ENCODE results near the gene DOCK11.

DNA sequence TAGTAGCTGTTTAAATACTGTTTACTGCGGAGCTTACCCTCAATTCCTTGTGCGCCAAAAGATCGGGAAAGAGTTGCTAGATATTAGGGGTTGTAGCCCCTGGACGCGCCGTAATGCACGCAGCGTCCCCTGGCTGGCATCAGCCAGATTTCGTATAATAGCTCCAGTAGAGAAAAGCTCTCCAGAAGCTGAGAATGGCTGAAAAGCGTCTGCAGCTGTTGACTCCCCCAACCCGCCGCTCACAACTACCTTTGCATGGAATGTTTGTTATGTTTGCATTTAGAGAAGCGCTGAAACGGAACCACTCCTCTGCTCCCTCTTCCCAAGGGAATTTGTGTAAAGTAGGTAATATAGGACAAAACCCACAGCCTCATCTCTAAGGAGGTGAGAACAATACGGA lies 3.7 kb downstream of the DOCK11 start:
- TF ChIP-seq, protein P1, sequence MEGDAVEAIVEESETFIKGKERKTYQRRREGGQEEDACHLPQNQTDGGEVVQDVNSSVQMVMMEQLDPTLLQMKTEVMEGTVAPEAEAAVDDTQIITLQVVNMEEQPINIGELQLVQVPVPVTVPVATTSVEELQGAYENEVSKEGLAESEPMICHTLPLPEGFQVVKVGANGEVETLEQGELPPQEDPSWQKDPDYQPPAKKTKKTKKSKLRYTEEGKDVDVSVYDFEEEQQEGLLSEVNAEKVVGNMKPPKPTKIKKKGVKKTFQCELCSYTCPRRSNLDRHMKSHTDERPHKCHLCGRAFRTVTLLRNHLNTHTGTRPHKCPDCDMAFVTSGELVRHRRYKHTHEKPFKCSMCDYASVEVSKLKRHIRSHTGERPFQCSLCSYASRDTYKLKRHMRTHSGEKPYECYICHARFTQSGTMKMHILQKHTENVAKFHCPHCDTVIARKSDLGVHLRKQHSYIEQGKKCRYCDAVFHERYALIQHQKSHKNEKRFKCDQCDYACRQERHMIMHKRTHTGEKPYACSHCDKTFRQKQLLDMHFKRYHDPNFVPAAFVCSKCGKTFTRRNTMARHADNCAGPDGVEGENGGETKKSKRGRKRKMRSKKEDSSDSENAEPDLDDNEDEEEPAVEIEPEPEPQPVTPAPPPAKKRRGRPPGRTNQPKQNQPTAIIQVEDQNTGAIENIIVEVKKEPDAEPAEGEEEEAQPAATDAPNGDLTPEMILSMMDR (IDR thresholded peaks at IDR 0.05 in 2 of 3, conservative IDR thresholded peaks at IDR 0.05 in 1 of 3; ENCODE audit: control insufficient read depth in 2 of 3, extremely low read depth in 1 of 3, insufficient read depth in 1 of 3, low read depth in 3 of 3, low read length in 3 of 3), result no peak
- TF ChIP-seq, protein P2, sequence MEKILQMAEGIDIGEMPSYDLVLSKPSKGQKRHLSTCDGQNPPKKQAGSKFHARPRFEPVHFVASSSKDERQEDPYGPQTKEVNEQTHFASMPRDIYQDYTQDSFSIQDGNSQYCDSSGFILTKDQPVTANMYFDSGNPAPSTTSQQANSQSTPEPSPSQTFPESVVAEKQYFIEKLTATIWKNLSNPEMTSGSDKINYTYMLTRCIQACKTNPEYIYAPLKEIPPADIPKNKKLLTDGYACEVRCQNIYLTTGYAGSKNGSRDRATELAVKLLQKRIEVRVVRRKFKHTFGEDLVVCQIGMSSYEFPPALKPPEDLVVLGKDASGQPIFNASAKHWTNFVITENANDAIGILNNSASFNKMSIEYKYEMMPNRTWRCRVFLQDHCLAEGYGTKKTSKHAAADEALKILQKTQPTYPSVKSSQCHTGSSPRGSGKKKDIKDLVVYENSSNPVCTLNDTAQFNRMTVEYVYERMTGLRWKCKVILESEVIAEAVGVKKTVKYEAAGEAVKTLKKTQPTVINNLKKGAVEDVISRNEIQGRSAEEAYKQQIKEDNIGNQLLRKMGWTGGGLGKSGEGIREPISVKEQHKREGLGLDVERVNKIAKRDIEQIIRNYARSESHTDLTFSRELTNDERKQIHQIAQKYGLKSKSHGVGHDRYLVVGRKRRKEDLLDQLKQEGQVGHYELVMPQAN (conservative IDR thresholded peaks at IDR 0.05), result no peak
- TF ChIP-seq, protein P3, sequence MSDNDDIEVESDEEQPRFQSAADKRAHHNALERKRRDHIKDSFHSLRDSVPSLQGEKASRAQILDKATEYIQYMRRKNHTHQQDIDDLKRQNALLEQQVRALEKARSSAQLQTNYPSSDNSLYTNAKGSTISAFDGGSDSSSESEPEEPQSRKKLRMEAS (IDR thresholded peaks at IDR 0.05; ENCODE audit: low read depth, low read length), result no peak
- TF ChIP-seq POLR2AphosphoS5 (IDR thresholded peaks at IDR 0.05; ENCODE audit: low read length), result no peak
- TF ChIP-seq RELA (IDR thresholded peaks at IDR 0.05; ENCODE audit: borderline replicate concordance, partially characterized antibody), result no peak
- TF ChIP-seq JUNB (IDR thresholded peaks at IDR 0.05), result no peak
- TF ChIP-seq, protein P4, sequence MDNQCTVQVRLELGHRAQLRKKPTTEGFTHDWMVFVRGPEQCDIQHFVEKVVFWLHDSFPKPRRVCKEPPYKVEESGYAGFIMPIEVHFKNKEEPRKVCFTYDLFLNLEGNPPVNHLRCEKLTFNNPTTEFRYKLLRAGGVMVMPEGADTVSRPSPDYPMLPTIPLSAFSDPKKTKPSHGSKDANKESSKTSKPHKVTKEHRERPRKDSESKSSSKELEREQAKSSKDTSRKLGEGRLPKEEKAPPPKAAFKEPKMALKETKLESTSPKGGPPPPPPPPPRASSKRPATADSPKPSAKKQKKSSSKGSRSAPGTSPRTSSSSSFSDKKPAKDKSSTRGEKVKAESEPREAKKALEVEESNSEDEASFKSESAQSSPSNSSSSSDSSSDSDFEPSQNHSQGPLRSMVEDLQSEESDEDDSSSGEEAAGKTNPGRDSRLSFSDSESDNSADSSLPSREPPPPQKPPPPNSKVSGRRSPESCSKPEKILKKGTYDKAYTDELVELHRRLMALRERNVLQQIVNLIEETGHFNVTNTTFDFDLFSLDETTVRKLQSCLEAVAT (IDR thresholded peaks at IDR 0.05), result no peak
